Measurements from ENCODE around the gene TTLL9. TPM values are rescaled to one million over a fixed set of nuclear protein-coding genes. Genes with fewer than 3 reads are reported as not detected.

TTLL9 gene
- total and polyA plus RNA-seq, 2 donors (not counting 1 experiment from before 2014, with no cell fraction given): 0.74 to 0.76 TPM

DNA sequence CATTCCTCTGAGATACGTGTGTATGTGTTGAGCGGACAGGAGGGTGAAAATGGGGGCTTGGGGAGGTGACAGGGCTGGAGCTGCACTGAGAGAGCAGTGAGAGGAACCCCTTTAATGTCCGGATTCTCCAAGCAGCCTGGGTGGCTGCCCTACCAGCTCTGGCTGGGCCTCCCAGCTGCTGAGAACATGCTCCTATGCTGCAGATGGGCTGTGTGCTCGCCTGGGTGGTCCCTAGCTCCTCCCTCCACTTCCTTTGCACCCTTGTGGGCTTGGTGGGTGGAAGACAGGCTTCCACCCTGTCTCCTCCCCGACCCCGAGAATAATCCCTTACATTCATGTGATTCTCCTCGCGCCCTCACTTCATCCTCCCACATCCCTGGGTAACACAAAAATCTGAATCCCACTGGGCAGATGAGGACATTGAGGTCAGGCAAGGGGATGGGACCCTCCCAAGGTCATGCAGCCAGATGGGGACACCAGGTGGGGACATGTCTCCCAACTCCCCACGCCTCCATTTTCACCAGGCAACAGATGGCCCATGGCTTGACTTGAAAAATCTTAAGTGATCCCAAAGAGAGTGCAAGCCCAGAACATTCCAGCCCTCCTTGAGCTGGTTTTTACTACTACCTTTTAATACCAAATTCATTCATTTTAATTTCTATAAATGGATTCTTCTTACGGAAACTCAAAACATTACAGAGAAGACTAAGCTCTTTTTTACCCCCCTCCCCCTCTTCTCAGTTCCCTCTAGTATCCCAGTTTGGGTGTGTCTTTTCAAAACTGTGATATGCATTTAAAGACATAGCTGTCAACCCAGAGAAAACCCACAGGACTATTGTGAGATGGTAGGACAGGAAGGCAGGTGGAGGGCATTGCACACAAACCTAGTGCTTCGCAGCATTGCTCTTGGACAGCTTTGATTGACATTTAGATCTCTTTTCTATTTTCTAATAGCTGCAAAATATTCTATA lies 86.4 kb downstream of the TTLL9 start:
- CTCF ChIA-PET: interaction anchor here (1.3 to 1.5 kb wide), 3 partner anchors 95 to 110 kb away, joined by 3 to 10 read pairs (median 4); no protein-coding TSS in a partner anchor
- no peak for TF ChIP-seq EZH2 (IDR thresholded peaks at IDR 0.05; ENCODE audit: borderline replicate concordance, insufficient read depth, low read depth, low read length, poor library complexity, severe bottlenecking)
- TF ChIP-seq, protein P1, sequence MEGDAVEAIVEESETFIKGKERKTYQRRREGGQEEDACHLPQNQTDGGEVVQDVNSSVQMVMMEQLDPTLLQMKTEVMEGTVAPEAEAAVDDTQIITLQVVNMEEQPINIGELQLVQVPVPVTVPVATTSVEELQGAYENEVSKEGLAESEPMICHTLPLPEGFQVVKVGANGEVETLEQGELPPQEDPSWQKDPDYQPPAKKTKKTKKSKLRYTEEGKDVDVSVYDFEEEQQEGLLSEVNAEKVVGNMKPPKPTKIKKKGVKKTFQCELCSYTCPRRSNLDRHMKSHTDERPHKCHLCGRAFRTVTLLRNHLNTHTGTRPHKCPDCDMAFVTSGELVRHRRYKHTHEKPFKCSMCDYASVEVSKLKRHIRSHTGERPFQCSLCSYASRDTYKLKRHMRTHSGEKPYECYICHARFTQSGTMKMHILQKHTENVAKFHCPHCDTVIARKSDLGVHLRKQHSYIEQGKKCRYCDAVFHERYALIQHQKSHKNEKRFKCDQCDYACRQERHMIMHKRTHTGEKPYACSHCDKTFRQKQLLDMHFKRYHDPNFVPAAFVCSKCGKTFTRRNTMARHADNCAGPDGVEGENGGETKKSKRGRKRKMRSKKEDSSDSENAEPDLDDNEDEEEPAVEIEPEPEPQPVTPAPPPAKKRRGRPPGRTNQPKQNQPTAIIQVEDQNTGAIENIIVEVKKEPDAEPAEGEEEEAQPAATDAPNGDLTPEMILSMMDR (IDR thresholded peaks at IDR 0.05): no peak
- peaks cover 37% of the 10 kb centered on the region for H3K27me3 Mint-ChIP-seq
- POLR2A ChIA-PET: no interaction called here
- Histone ChIP-seq H3K9me3 (ENCODE audit: control extremely low read depth in 1 of 3, control insufficient read depth in 2 of 3, insufficient read depth in 1 of 3, low read length in 2 of 3) (no peaks in the 10 kb centered on the region), H3K4me1 (ENCODE audit: control insufficient read depth in 2 of 2, insufficient read depth in 2 of 2, low read length in 2 of 2) (no peaks in the 10 kb centered on the region), H3K36me3 (replicated peaks in 1 of 2; ENCODE audit: control extremely low read depth in 1 of 2, control insufficient read depth in 1 of 2, extremely low read depth in 1 of 2, insufficient read depth in 2 of 2, low read length in 1 of 2) (no peaks in the 10 kb centered on the region), H3K9ac (ENCODE audit: low read length) (no peak overlapping the region), H2AFZ (ENCODE audit: insufficient read depth, low read depth, low read length, poor library complexity, severe bottlenecking) (no peak overlapping the region), H3K27me3 (replicated peaks in 1 of 4; ENCODE audit: control extremely low read depth in 1 of 4, control insufficient read depth in 3 of 4, insufficient read depth in 4 of 4, low read length in 3 of 4) (peaks cover 0 to 8% (median 2%) of the 10 kb centered on the region in 4 experiments), H4K20me1 (ENCODE audit: control insufficient read depth, insufficient read depth, low read length, poor library complexity, severe bottlenecking) (no peaks in the 10 kb centered on the region), H3K4me2 (replicated peaks; ENCODE audit: low read depth, low read length, poor library complexity, severe bottlenecking) (no peak overlapping the region), H3K4me3 (ENCODE audit: control extremely low read depth in 1 of 5, extremely low read depth in 1 of 5, insufficient read depth in 1 of 5, low read depth in 2 of 5, low read length in 4 of 5) (no peak overlapping the region), H3K79me2 (ENCODE audit: control insufficient read depth, insufficient read depth, low read length) (no peaks in the 10 kb centered on the region), H3K27ac (ENCODE audit: low read length in 2 of 2) (no peak overlapping the region)
- intact Hi-C loops (cut with micrococcal nuclease): no loop called here
- H3K27ac Mint-ChIP-seq: no peak overlapping the region
- ATAC-seq (ENCODE audit: low read depth): no peak
- DNase-seq: no peak
- peaks cover 3% of the 10 kb centered on the region for H3K4me1 Mint-ChIP-seq
- no peak overlapping the region for H3K4me3 Mint-ChIP-seq
- no peaks in the 10 kb centered on the region for H3K9me3 Mint-ChIP-seq (ENCODE audit: insufficient read depth)
- 80% methylated on average over 8 of the region's 11 CpGs for WGBS (ENCODE audit: insufficient coverage)

DNA sequence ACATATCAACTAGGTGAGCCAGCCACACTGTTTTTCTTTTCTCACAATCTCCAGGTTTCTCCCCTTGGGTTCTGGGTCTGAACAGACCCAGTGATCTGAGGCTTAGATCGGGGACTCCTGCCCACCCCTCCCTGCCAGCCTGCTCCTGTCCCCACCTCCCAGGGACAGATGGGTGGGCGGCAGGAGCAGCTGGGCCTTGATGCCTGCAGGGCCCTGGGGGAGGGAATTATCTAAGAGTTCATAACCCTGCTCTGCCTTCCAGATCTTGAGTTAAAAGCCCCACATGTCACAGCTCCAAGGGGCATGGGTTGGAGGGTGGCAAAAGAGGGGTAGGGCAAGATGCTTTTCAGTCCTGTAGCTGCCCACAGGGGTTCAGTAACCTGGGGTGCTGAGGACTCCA lies 92.3 kb downstream of the TTLL9 start:
- Histone ChIP-seq H3K4me1 (ENCODE audit: control insufficient read depth in 2 of 2, insufficient read depth in 2 of 2, low read length in 2 of 2) (no peaks in the 10 kb centered on the region), H3K79me2 (ENCODE audit: control insufficient read depth, insufficient read depth, low read length) (no peaks in the 10 kb centered on the region), H3K4me2 (replicated peaks; ENCODE audit: low read depth, low read length, poor library complexity, severe bottlenecking) (no peak overlapping the region), H2AFZ (ENCODE audit: insufficient read depth, low read depth, low read length, poor library complexity, severe bottlenecking) (no peak overlapping the region), H3K9me3 (ENCODE audit: control extremely low read depth in 1 of 3, control insufficient read depth in 2 of 3, insufficient read depth in 1 of 3, low read length in 2 of 3) (no peaks in the 10 kb centered on the region), H4K20me1 (ENCODE audit: control insufficient read depth, insufficient read depth, low read length, poor library complexity, severe bottlenecking) (no peaks in the 10 kb centered on the region), H3K27me3 (replicated peaks in 1 of 4; ENCODE audit: control extremely low read depth in 1 of 4, control insufficient read depth in 3 of 4, insufficient read depth in 4 of 4, low read length in 3 of 4) (peaks cover 0 to 34% (median 11%) of the 10 kb centered on the region in 4 experiments), H3K27ac (ENCODE audit: low read length in 2 of 2) (no peak overlapping the region), H3K9ac (ENCODE audit: low read length) (no peak overlapping the region), H3K36me3 (replicated peaks in 1 of 2; ENCODE audit: control extremely low read depth in 1 of 2, control insufficient read depth in 1 of 2, extremely low read depth in 1 of 2, insufficient read depth in 2 of 2, low read length in 1 of 2) (no peaks in the 10 kb centered on the region), H3K4me3 (ENCODE audit: control extremely low read depth in 1 of 5, extremely low read depth in 1 of 5, insufficient read depth in 1 of 5, low read depth in 2 of 5, low read length in 4 of 5) (no peak overlapping the region)
- intact Hi-C loops (cut with micrococcal nuclease): no loop called here
- Mint-ChIP-seq H3K9me3 (ENCODE audit: insufficient read depth) (no peaks in the 10 kb centered on the region), H3K27ac (no peak overlapping the region), H3K4me3 (no peak overlapping the region), H3K27me3 (peaks cover 55% of the 10 kb centered on the region), H3K4me1 (peaks cover 5% of the 10 kb centered on the region)
- no CpG with 5 or more reads among the region's 2 CpGs for WGBS (ENCODE audit: insufficient coverage)
- ATAC-seq (ENCODE audit: low read depth) (no peak), DNase-seq (no peak)
- TF ChIP-seq, protein P1 (IDR thresholded peaks at IDR 0.05): no peak
- TF ChIP-seq EZH2 (IDR thresholded peaks at IDR 0.05; ENCODE audit: borderline replicate concordance, insufficient read depth, low read depth, low read length, poor library complexity, severe bottlenecking): no peak
- CTCF ChIA-PET: no interaction called here
- POLR2A ChIA-PET: no interaction called here

Measured in B cell (primary cell).